Epidermal melanocyte (primary cell): Measurements from ENCODE around the gene EXOC6B.

ENCODE experiments used
- DNase-seq: peaks from one replicate; pipeline ENCODE4 v3.0.0; 2011; ENCODE audit warnings: low spot score; ENCODE audit not compliant: insufficient read length

EXOC6B gene

DNA sequence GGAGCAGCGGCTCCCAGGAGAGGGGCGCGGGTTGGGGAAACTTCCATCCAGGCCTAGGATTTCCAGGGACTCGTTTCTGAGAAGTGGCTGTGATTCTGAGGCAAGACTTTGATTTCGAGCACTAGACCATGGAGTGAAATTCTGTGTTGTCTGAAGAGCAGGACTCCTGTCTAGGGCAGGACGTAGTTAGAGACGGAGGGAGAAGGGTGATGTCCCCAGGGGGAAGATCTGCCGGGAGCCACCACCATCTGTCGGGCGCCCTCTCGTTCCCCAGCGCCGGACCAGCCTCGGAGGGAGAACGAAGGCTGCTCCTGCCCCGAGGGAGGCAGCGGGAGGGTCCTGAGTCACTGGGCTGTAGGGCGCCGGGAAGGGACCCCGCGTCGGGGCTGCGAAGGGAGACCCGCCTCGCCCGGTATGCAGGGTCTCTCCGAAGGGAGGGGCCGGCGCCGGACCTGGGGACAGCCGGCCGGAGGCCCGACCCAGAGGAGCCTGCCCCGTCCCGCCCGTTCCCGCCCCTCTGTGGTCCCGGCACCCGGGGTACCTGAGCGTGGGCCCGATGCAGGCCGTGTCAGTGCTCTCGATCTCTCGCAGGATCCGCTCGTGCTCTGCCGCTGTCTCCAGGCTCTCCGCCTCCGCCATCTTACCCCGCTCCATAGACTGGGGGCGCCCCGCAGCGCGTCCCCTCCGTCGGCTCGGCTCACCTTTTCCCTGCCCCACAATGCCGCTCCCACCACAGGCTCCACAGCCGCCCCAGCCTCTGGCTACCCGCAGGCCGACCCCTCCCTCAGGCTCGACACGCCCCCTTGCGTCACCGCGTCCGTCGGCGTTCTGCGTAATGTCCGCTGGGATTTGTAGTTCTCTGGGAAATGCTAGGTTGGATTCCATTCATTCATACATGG is at the start of gene EXOC6B:
Gene EXOC6B (minus strand): TSS at position 777 of the 899 bp plus-strand sequence.
- DNase-seq, result peak; percentile 83

DNA sequence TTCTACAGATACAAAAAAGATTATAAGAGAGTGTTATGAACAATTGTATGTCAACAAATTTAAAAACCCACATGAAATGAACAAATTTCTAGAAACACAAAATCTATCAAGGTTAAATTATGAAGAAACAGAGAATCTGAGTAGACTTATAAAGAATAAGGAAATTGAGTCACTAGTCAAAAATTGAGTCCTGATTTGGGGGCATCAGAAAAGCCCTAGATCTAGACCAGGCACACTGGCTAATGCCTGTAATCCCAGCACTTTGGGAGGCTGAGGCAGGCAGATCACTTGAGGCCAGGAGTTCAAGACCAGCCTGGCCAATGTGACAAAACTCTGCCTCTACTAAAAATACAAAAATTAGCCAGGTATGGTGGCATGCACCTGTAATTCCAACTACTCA is 46.0 kb upstream of the EXOC6B start:
- DNase-seq, result no peak

DNA sequence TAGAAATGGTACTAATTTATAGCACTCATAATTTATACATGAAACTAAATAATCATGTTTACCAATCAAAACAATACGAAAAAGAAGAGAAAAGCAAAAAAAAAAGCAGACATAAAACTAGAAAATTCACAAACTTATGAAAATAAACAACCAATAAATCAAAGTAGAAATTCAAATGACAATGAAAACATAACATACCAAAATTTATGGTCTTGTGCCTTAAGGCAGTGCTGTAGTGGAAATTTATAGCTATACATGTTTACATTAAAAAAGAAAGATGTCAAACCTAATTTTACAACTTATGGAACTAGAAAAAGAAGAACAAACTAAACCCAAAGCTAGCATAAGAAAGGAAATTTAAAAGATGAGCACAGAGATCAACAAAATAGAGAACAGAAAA is 45.2 kb upstream of the EXOC6B start:
- no peak for DNase-seq

DNA sequence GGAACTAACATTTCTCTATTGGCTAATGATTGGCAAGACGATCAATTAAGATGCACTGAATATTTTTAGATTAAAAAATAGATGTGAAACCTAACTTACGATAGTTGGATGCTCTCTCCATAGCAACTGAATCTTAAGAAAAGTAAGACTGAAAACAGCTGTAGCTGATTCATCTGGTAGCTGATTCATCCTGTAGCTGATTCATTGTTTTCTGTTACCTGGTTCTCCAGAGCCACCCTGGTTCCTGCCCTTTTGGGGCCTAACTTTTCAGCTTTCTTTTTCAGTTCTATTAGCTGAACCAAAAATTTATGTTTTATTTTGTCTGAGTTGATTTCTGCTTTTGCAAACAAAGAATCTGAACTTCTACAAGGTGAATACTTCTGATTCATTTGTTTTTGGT is 38.7 kb upstream of the EXOC6B start:
- DNase-seq, result no peak

DNA sequence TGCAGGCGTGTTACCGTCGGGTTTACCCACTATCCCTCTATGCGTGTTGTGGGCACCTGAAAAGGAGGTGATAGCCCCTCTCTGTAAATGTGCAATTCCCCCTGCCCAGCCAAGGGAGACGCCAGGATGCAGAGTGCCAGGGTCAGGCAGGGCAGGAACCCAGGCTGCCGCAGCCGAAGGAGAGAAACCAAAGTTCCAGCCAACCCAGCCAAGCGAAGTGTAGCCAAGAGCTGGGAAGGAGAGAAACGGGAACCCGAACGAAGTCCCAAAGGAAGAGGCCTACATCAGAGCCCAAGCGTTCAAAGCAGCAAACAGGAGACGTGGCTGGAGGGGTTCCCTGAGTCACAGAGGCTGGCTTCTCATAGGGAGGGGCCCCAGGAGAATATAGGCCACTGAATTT is 37.2 kb upstream of the EXOC6B start:
- DNase-seq, result no peak

DNA sequence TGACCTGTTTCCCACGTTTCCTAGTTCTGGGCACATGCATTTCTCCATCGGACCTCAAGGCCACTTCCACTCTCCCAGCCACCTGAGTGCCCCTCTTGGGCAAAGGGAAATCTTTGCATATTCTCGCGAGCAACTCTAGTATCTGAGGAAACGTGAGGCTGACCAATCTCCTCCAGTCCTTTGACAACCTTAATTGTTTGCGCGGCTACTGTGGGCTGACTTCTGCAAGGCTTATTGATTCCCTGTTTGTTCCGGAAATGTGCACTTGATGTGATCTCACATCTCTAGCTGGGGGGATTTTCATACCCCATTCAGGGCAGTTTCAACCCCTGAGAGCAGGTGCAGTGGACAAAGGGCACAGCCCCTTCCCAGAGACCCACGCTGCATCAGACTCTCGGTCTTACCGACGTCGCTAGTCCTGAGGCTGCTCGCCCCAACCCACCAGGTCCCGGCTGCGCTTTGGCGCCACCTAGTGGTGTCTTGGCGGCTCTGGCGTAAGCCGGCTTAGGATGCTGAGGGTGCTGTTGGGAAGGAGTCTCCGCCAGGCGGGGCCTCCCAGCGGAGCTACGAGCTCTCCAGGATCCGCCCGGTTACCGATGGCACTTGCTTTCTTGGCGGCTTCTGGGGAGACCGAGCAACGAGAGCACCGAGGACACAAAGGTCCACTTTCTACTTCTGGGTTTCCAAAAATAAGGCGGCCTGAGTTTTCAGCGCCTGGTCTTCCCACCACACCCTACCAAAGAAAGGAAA is 36.6 kb upstream of the EXOC6B start:
- DNase-seq, result peak; percentile 93

DNA sequence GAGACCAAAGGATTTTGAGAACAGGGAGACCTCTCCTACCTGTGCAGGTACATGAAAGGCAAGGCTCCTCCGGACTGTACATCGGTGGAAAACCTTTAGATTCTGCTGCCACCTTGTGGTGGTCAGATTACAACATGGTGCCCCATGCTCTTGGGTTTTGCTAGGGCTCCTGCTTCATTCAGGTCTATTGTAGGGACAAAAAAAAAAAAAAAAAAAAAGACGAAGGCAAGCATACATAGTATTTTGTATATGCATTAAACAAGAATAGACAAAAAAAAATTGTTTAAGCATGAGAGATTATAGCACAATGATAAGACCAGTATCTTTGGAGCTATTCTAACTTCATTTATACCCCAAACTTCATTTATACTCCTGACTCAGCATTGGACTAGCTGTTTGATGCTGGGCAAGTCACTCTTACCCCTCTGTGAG is 34.0 kb upstream of the EXOC6B start:
- peak; percentile 33 for DNase-seq

DNA sequence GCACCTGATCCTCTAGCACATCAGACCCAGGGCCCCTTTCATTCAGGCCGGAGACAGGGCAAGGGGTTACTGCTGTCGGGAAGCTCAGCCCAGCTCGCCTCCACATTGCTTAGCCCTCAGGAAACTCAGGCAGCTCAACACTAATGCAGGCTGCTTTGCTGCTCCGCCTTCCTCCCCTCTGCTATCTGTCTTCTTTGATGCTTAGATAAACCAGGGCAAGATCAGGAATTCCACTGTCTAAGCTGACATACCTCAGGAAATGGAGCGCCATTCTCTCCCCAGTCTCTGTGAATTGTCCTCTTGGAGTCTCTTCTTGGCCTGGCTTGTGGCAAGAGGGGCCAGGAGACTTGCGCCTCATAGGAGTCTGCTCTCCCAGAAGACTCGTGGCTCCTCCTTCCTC is 25.5 kb upstream of the EXOC6B start:
- DNase-seq, result no peak

DNA sequence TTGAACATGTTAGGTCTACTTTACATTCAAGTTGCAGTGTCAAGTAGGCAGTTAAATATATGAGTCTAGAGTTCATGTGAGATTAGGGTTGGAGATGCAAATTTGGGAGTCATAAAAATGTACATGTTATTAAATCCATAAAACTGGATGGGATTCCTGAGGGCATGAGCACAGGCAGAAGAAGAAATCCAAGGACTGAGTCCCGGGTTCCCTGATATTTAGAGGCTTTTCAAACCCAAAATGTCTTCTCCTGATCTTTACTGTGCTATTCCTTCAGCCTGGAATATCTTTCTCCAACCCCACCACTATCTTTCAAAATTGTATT is 23.3 kb upstream of the EXOC6B start:
- DNase-seq, result no peak

DNA sequence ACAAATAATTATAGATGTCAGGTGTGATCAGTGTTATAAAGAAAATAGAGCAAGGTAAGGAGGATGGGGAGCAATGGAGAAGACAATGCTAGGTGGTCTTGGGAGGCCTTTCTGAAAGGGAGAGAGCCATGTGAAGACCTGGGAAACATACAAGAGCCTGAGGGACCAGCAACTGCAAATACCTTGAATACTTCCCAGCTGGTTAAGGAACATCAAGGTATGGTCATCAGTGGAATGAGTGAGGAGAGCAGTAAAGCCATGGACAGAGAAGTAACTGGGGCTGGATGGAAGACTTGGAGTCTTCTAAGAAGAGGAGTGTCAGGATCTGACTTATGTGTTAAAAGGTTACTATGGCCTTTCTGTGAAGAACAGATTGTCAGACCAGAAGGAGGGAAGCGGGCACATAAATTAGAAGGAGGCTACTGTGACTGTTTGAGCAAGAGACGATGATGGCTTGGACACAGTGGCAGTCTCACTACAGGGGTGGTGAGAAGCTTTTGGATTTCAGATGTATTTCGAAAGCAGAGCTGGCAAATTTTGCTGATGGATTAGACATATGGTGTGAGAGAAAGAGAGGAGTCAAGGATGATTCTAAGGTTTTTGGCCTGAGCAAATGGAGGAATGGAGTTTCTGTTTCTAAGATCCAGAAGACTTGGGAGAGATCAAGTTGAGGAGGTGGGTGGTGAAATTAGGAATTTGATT is 22.8 kb upstream of the EXOC6B start:
- no peak for DNase-seq

DNA sequence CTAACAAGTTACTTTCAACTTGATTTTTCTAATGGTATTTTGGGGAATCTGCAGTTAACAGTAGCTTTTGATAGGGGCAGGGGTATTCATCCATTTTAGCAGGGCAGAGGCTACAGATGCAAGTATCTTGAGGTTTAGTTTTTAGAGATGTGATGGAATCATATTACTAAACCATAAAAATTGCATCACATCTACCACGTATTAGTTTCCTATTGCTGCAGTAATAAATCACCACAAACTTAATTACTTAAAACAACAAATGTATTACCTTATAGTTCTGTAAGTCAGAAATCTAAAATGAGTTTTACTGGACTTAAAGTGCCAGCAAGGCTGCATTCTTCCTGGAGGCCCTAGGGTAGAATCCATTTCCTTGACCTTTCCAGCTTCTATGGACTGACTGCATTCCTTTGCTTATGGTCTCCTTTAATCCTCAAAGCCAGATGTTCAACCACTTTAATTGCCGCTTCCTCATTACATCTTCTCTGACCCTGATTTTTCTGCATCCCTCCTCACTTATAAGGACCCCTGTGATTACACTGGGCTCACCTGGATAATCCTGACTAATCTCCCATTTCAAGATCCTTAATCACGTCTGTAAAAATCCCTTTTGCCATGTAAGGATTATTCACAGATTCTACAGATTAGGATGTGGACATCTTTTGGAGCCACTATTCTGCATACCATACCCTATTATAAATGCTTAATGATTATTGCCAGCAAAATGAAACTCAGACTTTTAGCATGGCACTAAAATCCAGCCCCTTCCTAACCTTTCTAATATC is 21.9 kb upstream of the EXOC6B start:
- no peak for DNase-seq

DNA sequence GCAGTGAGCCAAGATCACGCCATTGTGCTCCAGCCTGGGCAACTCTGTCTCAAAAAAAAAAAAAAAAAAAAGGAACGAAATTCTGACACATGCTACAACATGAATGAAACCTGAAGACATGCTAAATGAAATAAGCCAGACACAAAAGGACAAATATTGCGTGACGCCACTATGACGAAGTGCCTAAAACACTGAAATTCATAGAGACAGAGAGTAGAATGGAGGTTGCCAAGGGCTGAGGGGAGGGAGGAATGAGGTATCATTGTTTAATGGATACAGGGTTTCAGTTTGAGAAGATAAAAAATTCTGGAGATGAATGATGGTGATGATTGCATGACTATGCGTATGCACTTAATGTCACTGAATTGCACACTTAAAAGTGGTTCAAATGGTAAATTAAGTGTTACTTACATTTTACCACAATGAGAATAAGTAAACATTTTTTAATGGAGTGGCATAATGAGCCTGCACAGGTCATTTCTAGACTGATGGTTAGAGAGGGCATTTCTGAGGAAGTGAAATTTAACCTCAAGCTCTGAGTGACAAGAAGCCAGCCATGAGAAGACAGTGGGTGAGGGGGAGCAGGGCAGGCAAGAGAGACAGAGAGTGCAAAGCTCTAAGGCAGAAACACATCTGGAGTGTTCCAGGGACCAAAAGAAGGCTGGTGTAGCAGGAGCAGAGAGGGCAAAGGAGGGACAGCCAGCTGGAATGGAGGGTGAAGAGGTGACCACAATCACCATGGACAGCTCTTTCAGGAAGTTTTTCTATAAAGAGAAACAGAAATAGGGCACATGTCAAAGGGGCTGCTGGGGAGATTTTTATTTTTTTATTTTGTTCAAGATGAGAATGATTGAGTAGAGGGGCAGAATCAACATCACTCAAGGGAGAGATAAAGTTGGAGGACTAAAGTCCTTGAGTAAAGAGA is 20.6 kb upstream of the EXOC6B start:
- DNase-seq, result no peak

DNA sequence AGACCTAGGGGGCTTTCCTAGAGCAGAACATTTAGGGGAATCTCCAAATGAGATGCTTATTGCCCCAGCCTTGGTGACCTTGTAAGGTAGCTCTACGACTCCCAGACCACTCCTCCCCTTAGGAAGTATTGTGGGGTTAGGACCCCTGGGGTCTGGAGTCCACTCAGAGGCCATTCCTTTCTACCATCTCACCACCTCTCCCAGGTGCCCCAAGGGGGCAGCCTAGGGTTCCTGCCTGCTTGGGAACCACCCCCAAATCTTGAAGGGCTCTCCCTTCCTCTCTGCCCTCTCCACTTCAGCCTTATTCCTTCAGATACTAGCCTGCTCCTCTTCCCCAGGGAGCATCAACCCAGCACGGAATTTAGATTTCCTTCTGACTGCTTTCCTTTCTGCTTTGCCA is 17.5 kb upstream of the EXOC6B start:
- no peak for DNase-seq

DNA sequence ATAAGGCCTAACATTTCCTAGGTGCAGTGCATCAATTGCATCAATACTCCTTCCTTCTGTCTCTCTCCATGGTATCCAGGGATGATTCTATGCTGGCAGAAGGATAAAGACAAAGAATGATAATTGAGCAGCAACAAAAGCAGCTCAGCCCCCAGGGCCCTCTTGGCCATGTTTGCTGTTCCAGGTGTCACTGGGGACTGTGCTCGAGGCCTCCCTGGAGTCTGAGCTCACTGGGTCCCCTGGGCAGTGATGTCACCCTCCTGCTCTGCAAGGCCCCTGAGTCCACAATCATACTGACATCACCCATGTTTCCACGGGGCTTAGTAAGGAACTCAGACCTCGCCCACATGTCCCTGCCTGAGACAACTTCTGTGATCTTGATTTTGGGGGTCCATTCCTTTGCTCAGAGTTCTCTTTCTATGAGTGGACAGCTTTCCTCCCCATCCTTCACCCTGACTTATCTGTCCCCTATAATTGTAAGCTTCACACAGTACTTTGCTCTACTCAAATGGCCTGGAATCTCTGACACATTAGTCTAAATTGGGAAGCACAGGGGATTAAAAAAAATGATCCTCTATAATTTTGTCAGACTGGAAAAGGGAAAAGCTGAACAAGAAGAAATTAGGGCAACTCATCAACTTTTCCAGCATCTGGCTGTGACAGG is 15.8 kb upstream of the EXOC6B start:
- no peak for DNase-seq

DNA sequence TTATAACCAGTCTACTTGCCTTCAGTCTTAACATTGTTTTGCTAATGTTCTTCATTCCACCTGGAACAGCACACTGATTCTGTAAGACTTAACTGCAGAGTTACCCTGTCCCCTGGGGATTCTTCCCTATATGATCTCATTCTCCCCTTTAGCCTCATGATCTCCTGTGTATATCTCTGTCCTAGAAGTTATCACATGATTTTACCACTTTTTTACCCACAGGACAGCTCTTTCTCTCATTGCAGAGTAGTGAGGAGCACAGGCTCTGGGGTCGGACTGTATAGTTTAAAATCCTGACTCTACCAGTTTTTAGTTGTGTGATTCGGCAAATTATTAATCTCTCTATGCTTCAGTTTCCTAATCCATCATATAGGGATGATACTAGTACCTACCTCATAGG is 14.2 kb upstream of the EXOC6B start:
- no peak for DNase-seq

DNA sequence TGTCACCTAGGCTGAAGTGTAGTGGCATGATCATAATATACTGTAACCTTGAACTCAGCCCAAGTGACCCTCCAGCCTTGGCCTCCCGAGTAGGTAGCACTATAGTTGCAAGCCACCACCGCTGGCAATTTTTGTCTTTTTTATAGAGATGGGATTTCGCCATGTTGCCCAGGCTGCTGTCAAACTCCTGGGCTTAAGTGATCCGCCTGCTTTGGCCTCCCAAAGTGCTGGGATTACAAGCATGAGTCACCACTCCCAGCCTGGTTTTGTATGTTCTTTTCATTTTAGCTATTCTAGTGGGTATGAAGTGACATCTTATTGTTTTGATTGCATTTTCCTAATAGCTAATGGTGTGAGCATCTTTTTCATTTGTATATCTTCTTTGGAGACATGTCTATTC is 11.3 kb upstream of the EXOC6B start:
- no peak for DNase-seq

DNA sequence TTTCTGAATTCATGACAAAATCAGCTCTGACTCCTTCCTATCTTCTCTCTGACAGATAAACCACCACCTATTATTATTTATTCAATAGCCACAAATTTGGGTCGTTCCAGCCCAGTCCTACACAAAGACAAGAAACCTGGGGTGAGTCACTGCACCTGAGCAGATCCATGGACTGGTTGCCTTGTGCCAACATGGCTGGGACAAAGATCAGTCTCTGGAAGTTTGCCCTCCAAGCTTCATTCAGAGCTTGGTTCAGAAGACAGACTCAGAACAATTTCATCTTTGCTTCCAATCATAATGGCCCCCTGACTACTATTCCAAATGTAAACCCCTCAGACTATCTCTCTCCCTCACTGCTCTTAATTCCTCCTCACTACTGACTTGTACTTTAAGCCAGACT is 9.6 kb upstream of the EXOC6B start:
- DNase-seq, result no peak

DNA sequence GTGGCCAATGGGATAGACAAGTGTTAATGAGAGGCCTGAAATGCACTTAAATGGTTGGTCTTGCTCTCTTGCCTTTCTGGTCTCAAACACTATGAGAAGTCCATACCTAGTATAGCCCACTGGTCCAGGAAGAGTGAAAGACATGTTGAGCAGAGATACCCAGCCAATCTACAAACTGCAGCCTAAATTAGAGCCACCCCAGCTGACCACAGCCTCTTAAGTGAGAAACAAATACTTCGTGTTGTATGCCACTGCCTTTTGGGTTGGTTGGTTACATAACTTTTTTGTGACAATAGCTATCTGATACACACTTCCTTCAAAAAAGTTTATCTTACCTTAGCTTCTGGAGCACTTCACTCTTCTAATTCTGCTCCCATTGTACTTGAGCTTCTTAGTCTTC is 8.8 kb upstream of the EXOC6B start:
- DNase-seq, result no peak

DNA sequence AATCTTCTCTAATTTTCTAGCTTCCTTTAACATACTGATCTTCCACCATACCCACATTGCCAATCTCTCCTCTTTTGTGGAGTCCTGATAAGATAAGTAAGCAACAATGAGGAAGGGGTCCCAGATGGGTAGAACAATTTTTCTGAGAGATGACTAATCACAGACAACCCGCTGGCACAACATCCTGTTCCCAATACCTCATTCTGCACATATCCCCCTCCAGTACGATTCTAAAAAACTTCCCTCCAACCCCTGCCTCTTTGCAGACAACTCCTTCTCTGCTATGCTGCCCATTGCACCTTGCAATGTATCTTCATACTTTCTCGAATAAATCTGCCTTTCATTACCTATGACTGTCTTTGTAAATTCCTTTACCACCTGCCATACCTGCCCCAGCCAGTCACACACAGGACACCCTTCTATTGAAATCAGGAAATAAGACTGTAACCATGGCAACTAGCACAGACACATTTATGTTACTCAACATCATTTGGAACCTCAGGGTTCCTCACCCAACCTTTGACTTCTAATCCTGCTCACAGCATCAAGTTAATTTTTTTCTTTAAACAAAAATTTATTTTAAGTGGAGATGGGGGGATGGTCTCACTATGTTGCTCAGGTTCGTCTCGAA is 7.4 kb upstream of the EXOC6B start:
- no peak for DNase-seq
